HG02763 (cell line): Measurements from ENCODE around the gene E2F7.

ENCODE experiments used
- ATAC-seq: cut with Tn5 transposase; IDR thresholded peaks from one replicate; pipeline ENCODE4 v1.9.1; 2021; ENCODE audit warnings: mild to moderate bottlenecking, moderate library complexity; ENCODE audit not compliant: unreplicated experiment

The E2F7 gene

DNA sequence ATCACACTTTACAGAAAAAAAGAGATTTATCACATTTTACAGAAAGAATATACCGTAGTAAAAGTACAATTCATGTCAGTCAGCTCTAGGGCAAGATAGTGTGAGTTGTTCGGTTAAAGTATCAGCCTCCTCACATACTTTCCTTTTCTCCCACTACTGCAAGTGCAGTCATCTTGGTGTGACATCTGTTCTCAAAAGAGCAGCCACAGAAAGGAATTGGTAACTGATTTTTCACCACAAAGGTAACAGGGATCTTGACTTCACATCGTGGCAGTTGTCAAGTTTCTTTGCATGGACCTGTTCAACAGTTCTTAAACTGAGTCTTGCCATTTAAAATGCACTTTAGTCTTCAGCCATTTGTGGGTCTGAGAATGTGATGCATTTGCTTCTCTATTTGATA lies 5.0 kb upstream of the E2F7 start:
- ATAC-seq: peak; percentile 75

- peak; percentile 5 for ATAC-seq
Measured at GRCh38 chr12:77064896-77065360, 441 bp downstream of the E2F7 start.

GRCh38 chr12:77062846-77063461 lies 2.4 kb downstream of the E2F7 start:
- peak; percentile 30 for ATAC-seq

GRCh38 chr12:77062396-77062795 lies 3.0 kb downstream of the E2F7 start:
- ATAC-seq: no peak

DNA sequence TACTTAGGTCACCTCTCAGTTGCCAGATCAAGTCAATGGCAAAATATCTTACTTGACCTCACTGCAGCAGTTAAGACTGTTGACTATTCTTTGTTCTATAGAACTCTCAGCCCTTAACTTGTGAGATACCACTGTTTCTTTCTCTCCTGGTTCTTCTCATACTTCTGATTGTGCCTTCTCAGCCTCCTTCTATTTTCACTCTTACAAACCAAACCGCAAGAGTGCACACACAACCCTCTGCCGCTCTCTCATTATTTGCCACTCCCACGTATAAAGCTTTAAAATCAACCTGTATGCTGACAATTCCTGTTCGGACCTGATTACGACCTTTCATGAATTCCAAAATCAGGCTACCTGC lies 4.5 kb downstream of the E2F7 start:
- peak; percentile 30 for ATAC-seq

DNA sequence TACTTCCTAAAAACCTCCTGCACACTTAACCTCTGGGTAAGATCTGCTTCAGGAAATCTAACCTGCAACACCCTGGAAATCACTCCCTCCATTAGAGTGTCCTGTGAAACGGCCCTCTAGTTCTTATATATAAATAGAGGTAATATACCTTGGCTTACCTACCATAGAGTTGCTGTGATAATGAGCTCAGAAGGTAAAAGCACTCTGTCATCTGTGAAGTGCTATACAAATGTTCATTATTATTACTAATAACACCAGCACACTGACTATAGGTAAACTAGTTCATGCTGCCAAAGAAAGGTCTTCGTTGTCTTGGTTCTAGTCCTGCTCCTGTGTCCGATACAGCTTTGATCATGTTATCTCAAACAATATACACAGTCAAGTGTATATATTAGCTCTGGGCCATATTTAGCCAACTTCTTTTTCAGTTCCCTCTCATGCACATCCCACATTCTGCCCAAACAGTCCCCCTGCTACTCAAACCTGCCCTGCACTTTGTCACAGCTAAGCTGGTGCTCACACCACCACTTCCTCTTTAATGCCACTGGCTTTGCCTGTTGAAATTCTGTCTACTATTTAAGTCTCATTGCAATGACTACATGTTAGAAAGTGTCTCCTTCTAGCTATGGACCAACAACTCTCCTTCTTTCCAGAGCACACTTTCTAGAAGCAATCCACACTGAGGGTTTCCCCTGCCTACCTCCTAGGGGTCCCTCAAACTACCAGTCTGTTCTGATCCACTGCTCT lies 5.1 kb downstream of the E2F7 start:
- ATAC-seq: peak; percentile 66

DNA sequence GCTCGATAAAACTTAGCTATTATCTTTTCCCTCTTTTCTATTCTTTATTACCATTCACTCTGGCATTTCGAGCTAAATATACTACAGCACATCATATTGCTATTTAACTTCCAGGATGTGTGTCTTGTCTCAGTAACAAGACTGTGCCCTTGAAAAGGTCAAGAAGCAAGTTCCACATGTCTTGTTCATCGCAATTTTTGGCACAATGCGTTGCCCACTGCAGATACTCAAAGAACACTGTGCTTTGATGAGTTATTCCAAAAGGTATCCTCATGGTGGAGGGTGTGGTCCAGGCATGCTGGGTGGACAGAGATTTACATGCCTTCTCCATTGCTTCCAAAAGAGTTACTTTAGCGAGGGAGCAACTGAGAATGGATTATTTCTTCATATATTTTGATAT lies 6.6 kb downstream of the E2F7 start:
- no peak for ATAC-seq

- no peak for ATAC-seq
Measured at GRCh38 chr12:77054851-77055250, 10.5 kb downstream of the E2F7 start.

GRCh38 chr12:77053259-77053658 lies 12.1 kb downstream of the E2F7 start:
- no peak for ATAC-seq

DNA sequence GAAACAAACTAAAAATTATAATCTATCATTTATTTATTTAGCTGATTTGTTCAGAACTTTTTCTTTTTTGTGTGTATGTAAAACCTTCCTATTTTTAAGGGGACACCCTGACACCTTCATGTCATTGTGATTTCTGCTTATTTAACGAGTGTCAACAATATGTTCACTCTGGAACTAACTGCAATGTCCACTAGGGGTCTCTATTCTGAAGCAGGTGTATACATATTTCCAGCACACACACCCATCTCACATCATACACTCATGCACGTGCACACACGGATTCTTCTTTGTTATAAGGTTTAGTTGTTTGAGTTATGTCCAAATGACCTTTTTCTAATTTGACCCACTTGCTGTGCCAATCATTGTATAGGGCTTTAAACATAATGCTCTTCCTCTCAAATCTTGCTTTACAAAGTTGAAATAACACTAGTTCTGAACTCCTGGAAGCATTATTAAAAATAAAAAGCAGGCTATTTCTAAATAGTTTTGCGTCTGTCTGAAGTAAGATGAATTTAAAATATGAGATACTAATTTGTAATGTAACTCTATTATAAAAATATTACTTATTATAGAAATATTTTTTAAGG lies 15.5 kb downstream of the E2F7 start:
- peak; percentile 97 for ATAC-seq

GRCh38 chr12:77047341-77048109 lies 17.8 kb downstream of the E2F7 start:
- ATAC-seq: no peak

DNA sequence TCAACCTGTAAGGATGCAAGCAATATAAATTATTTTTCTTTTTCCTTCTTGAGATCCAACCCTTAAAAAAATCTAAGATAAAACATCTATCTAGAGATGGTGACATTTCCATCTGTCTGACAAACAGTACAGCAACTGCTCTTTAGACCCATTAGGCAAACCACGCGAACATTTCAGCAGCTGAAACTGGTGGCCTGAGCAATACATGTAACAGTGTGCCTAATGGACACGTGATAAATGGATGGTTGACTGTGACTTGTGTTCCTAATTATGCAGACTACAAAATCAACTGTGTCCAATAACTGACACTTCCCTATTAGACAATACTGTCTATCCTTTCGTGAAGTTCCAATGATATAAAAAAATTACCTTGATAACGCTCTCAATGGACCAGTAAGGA lies 18.9 kb downstream of the E2F7 start:
- no peak for ATAC-seq

DNA sequence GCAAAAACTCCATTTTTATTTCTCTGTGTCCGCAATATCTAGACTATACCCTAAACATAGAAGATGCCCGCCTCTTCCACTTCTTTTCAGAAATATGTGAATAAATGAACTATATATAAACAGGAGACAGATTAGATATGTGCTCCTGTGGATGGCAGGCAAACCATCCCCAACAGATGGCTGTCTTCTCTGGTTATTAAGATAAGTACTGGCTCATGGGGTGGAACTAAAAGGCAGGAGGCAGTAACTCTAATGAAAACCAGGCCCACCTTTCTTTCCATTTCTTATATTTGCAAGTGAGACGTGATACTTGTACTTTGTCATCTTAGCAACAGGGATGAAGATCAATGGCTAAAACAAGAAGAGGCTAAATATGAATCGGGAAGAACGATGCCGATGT lies 20.2 kb downstream of the E2F7 start:
- ATAC-seq: no peak

- ATAC-seq: no peak
Measured at GRCh38 chr12:77044721-77045120, 20.6 kb downstream of the E2F7 start.

DNA sequence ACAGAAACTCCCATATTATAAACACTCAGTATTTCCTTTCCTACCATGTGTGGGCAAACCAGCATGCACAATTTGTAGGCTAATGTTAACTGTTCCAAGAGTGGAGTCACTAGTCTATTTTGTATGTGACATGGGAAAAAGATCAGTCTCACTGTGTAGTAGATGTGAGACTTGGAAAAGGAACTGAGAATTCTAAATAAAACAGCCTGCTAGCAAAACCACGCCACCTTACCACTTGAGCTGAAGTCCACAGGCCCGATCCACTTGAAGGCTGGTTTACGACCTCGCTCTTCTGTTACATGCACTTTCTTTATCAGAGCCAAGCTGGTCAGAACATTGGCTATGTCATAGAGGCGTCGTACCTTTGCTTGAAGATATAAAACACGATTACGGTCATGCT lies 22.5 kb downstream of the E2F7 start:
- no peak for ATAC-seq

DNA sequence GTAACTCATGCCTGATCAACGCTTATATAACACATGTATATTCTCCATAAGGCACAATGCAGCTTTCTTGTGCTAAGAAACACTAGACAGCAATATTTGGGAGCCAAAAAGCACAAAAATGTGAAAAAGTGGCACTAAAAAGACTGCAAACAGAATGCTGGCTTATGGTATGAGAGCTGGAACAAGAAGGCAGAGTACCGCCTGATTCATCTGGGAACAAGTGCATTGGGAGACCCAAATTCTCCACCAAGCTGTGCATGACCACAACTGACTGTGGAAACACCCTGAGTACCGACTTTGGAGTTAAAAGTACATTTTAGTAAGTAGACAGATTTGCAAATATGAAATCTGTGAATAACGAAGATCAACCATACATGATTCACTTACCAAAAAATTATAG lies 25.1 kb downstream of the E2F7 start:
- no peak for ATAC-seq

- ATAC-seq: no peak
Measured at GRCh38 chr12:77035226-77035625, 30.1 kb downstream of the E2F7 start.

GRCh38 chr12:77033658-77034536 lies 31.5 kb downstream of the E2F7 start:
- ATAC-seq: no peak

DNA sequence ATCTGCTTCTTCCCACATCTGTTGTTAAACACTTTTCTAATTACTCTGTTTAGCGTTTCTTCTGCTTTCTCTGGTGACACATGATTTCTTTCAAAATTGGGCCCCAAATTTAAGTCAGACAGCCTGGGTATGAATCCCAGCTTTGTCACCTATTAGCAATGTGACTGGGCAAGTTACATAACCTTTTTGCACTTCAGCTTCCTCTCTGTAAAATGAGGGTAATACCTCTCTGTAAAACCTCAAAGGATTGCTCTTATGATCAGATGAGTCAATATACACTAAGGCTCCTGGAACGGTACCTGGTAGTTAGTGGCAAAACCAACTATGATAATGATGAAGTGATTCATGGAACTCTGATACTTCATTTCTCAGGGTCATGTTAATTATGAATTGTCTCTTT lies 33.0 kb downstream of the E2F7 start:
- ATAC-seq: no peak

- no peak for ATAC-seq
Measured at GRCh38 chr12:77031745-77032144, 33.6 kb downstream of the E2F7 start.
